Stimulated activated memory B cell treated with anti-CD40 and anti-IgM and Interleukin-4, amounts not matched to agents 10 μg/mL and 1 μg/mL and 100 μg/mL, for 72 hours (primary cell): ENCODE data around the gene HNRNPM.
A peak's percentile ranks its signal among the peaks of the same experiment; 100 is the strongest.

Experiments used
- ATAC-seq: fragments of 150-1000 bp; cut with Tn5 transposase; 2 replicates; pipeline ENCODE4 v1.10.0; 2021
- H3K27ac Mint-ChIP-seq: one replicate; pipeline ENCODE4 v1.8.0; 2022; ENCODE audit warnings: mild to moderate bottlenecking, mixed read lengths
- H3K27me3 Mint-ChIP-seq: one replicate; pipeline ENCODE4 v1.8.0; 2022; ENCODE audit warnings: mixed read lengths
- H3K36me3 Mint-ChIP-seq: one replicate; pipeline ENCODE4 v1.8.0; 2022; ENCODE audit warnings: mixed read lengths
- H3K4me1 Mint-ChIP-seq: one replicate; pipeline ENCODE4 v1.8.0; 2022; ENCODE audit warnings: mixed read lengths
- H3K4me3 Mint-ChIP-seq: one replicate; pipeline ENCODE4 v1.8.0; 2022; ENCODE audit warnings: mild to moderate bottlenecking, moderate library complexity, mixed read lengths
- H3K9me3 Mint-ChIP-seq: one replicate; pipeline ENCODE4 v1.8.0; 2022; ENCODE audit warnings: mixed read lengths

The HNRNPM gene

GRCh38 chr19:8451377-8451776 is 6.6 kb downstream of the HNRNPM start:
- H3K4me3 Mint-ChIP-seq, result no peak overlapping the region
- no peaks in the 10 kb centered on the region for H3K9me3 Mint-ChIP-seq
- peaks cover 90% of the 10 kb centered on the region for H3K4me1 Mint-ChIP-seq
- H3K27me3 Mint-ChIP-seq, result no peaks in the 10 kb centered on the region
- peak overlapping the region; percentile 49 for H3K27ac Mint-ChIP-seq
- H3K36me3 Mint-ChIP-seq, result peaks cover 40% of the 10 kb centered on the region
- no peak for ATAC-seq

DNA sequence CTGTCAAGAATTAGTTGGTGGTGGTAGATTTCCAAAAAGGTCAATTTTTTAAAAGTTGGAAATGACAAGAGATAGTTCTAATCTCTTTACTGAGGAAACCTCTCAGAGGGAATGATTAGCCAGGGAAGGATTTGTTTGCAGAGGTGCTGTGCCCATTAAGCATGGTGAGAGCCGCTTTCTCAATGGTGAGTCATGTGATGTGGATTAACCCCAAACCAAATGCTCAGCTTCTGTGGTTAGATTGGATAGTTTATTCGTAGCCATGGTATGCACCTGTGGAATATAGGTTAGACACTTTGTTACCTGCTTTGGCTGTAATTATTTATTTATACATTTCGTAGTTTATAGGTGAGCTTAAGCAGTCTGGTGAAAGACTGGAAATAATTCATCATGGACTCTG is 7.1 kb downstream of the HNRNPM start:
- H3K27me3 Mint-ChIP-seq, result no peaks in the 10 kb centered on the region
- H3K27ac Mint-ChIP-seq, result no peak overlapping the region
- H3K9me3 Mint-ChIP-seq, result no peaks in the 10 kb centered on the region
- peaks cover 90% of the 10 kb centered on the region for H3K4me1 Mint-ChIP-seq
- ATAC-seq, result no peak
- H3K36me3 Mint-ChIP-seq, result peaks cover 44% of the 10 kb centered on the region
- no peak overlapping the region for H3K4me3 Mint-ChIP-seq

GRCh38 chr19:8452446-8453123 is 7.8 kb downstream of the HNRNPM start:
- no peaks in the 10 kb centered on the region for H3K9me3 Mint-ChIP-seq
- peaks cover 90% of the 10 kb centered on the region for H3K4me1 Mint-ChIP-seq
- H3K36me3 Mint-ChIP-seq, result peaks cover 38% of the 10 kb centered on the region
- H3K27ac Mint-ChIP-seq, result no peak overlapping the region
- H3K27me3 Mint-ChIP-seq, result no peaks in the 10 kb centered on the region
- no peak overlapping the region for H3K4me3 Mint-ChIP-seq
- ATAC-seq, result no peak

GRCh38 chr19:8453616-8454015 is 8.8 kb downstream of the HNRNPM start:
- Mint-ChIP-seq H3K4me3 (no peak overlapping the region), H3K27ac (no peak overlapping the region), H3K36me3 (peaks cover 42% of the 10 kb centered on the region)

DNA sequence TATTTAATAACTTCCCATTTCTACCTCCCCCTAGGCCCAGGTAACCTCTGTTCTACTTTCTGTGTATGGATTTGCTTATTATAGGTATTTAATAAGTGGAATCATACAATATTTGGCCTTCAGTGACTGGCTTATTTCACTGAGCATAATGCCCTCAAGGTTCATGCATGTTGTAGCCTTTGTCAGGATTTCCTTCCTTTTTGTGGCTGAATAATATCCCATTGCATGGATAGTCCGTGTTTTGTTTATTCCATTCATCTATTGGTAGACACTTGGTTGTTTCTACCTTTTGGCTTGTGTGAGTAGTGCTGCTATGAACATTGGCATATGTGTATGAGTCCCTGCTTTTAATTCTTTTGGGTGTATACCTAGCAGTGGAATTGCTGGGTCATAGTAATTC is 9.4 kb downstream of the HNRNPM start:
- Mint-ChIP-seq H3K4me1 (peaks cover 90% of the 10 kb centered on the region), H3K4me3 (no peak overlapping the region), H3K27ac (peak overlapping the region; percentile 62), H3K36me3 (peaks cover 42% of the 10 kb centered on the region), H3K27me3 (no peaks in the 10 kb centered on the region), H3K9me3 (no peaks in the 10 kb centered on the region)
- no peak for ATAC-seq

More at GRCh38 chr19:8453616-8454015, 8.8 kb downstream of the HNRNPM start:
- H3K27me3 Mint-ChIP-seq, result no peaks in the 10 kb centered on the region
- no peaks in the 10 kb centered on the region for H3K9me3 Mint-ChIP-seq
- no peak for ATAC-seq
- peaks cover 90% of the 10 kb centered on the region for H3K4me1 Mint-ChIP-seq

GRCh38 chr19:8455018-8455417 is 10.2 kb downstream of the HNRNPM start:
- Mint-ChIP-seq H3K36me3 (peaks cover 40% of the 10 kb centered on the region), H3K4me1 (peaks cover 93% of the 10 kb centered on the region), H3K27ac (peak overlapping the region; percentile 62)

DNA sequence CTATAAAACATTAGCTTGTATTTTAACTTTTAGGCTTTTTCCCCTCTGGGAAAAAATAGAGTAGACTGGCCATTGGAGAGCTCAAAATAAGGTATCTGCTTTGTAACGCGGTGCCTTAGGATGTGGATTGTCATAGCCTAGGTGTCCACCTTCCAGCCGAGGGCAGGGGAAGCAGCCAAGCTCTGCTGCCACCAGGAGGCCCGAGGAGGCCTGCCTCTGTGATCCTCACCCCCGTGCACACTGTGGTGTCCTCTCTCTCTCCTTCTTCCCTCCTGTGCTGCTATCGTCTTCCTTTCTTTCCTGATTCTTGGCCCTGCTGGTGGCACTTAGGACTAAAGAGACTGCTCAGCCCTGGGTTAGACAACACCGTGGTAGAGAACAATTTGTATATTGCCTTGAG is 11.3 kb downstream of the HNRNPM start:
- Mint-ChIP-seq H3K4me1 (peaks cover 96% of the 10 kb centered on the region), H3K27ac (no peak overlapping the region), H3K4me3 (no peak overlapping the region), H3K27me3 (no peaks in the 10 kb centered on the region), H3K9me3 (no peaks in the 10 kb centered on the region), H3K36me3 (peaks cover 43% of the 10 kb centered on the region)
- ATAC-seq, result no peak

More at GRCh38 chr19:8455018-8455417, 10.2 kb downstream of the HNRNPM start:
- no peak for ATAC-seq
- no peaks in the 10 kb centered on the region for H3K27me3 Mint-ChIP-seq
- H3K4me3 Mint-ChIP-seq, result no peak overlapping the region
- H3K9me3 Mint-ChIP-seq, result no peaks in the 10 kb centered on the region

- ATAC-seq, result no peak
- no peak overlapping the region for H3K4me3 Mint-ChIP-seq
- no peaks in the 10 kb centered on the region for H3K9me3 Mint-ChIP-seq
- no peaks in the 10 kb centered on the region for H3K27me3 Mint-ChIP-seq
- peaks cover 93% of the 10 kb centered on the region for H3K4me1 Mint-ChIP-seq
- H3K27ac Mint-ChIP-seq, result no peak overlapping the region
- H3K36me3 Mint-ChIP-seq, result peaks cover 43% of the 10 kb centered on the region
Observed at GRCh38 chr19:8457209-8457608, 12.4 kb downstream of the HNRNPM start.

GRCh38 chr19:8457827-8458226 is 13.1 kb downstream of the HNRNPM start:
- peaks cover 46% of the 10 kb centered on the region for H3K36me3 Mint-ChIP-seq
- H3K9me3 Mint-ChIP-seq, result no peaks in the 10 kb centered on the region
- H3K4me1 Mint-ChIP-seq, result peaks cover 94% of the 10 kb centered on the region
- ATAC-seq, result no peak
- no peaks in the 10 kb centered on the region for H3K27me3 Mint-ChIP-seq
- H3K4me3 Mint-ChIP-seq, result no peak overlapping the region
- H3K27ac Mint-ChIP-seq, result peak overlapping the region; percentile 72

- Mint-ChIP-seq H3K9me3 (no peaks in the 10 kb centered on the region), H3K36me3 (peaks cover 52% of the 10 kb centered on the region), H3K27ac (peak overlapping the region; percentile 72), H3K4me3 (peak overlapping the region; percentile 18), H3K27me3 (no peaks in the 10 kb centered on the region), H3K4me1 (peaks cover 97% of the 10 kb centered on the region)
- no peak for ATAC-seq
Observed at GRCh38 chr19:8458380-8458779, 13.6 kb downstream of the HNRNPM start.

GRCh38 chr19:8459095-8459494 is 14.3 kb downstream of the HNRNPM start:
- no peak for ATAC-seq
- H3K9me3 Mint-ChIP-seq, result no peaks in the 10 kb centered on the region
- peaks cover 56% of the 10 kb centered on the region for H3K36me3 Mint-ChIP-seq
- peak overlapping the region; percentile 72 for H3K27ac Mint-ChIP-seq
- H3K27me3 Mint-ChIP-seq, result no peaks in the 10 kb centered on the region
- H3K4me3 Mint-ChIP-seq, result no peak overlapping the region
- H3K4me1 Mint-ChIP-seq, result peaks cover 92% of the 10 kb centered on the region

- peaks cover 86% of the 10 kb centered on the region for H3K4me1 Mint-ChIP-seq
- H3K9me3 Mint-ChIP-seq, result no peaks in the 10 kb centered on the region
- H3K36me3 Mint-ChIP-seq, result peaks cover 59% of the 10 kb centered on the region
- H3K4me3 Mint-ChIP-seq, result peak overlapping the region; percentile 42
- no peaks in the 10 kb centered on the region for H3K27me3 Mint-ChIP-seq
- H3K27ac Mint-ChIP-seq, result peak overlapping the region; percentile 65
- ATAC-seq, result no peak
Observed at GRCh38 chr19:8459520-8460270, 14.9 kb downstream of the HNRNPM start.

- peak overlapping the region; percentile 65 for H3K27ac Mint-ChIP-seq
- H3K4me1 Mint-ChIP-seq, result peaks cover 76% of the 10 kb centered on the region
Observed at GRCh38 chr19:8460516-8461298, 15.9 kb downstream of the HNRNPM start.

GRCh38 chr19:8461376-8461775 is 16.6 kb downstream of the HNRNPM start:
- H3K36me3 Mint-ChIP-seq, result peaks cover 56% of the 10 kb centered on the region
- H3K4me3 Mint-ChIP-seq, result no peak overlapping the region
- peaks cover 69% of the 10 kb centered on the region for H3K4me1 Mint-ChIP-seq
- no peaks in the 10 kb centered on the region for H3K9me3 Mint-ChIP-seq
- no peaks in the 10 kb centered on the region for H3K27me3 Mint-ChIP-seq
- H3K27ac Mint-ChIP-seq, result peak overlapping the region; percentile 54
- ATAC-seq, result no peak

More at GRCh38 chr19:8460516-8461298, 15.9 kb downstream of the HNRNPM start:
- no peak overlapping the region for H3K4me3 Mint-ChIP-seq
- H3K36me3 Mint-ChIP-seq, result peaks cover 56% of the 10 kb centered on the region
- no peak for ATAC-seq
- no peaks in the 10 kb centered on the region for H3K9me3 Mint-ChIP-seq
- no peaks in the 10 kb centered on the region for H3K27me3 Mint-ChIP-seq

- Mint-ChIP-seq H3K4me1 (peaks cover 64% of the 10 kb centered on the region), H3K4me3 (no peak overlapping the region), H3K36me3 (peaks cover 57% of the 10 kb centered on the region), H3K9me3 (no peaks in the 10 kb centered on the region), H3K27me3 (no peaks in the 10 kb centered on the region), H3K27ac (peak overlapping the region; percentile 54)
- no peak for ATAC-seq
Observed at GRCh38 chr19:8461891-8462290, 17.1 kb downstream of the HNRNPM start.
